Breast epithelium (tissue), 3 donors: ENCODE measurements around the gene TCF3.

Source experiments
- POLR2A ChIP-seq: fragments of 450-650 bp; IDR thresholded peaks from one replicate; pipeline ENCODE4 v1.6.1; 2016; ENCODE audit warnings: antibody characterized with exemption, mild to moderate bottlenecking, moderate library complexity
- TF ChIP-seq, protein P1 (sequence below), 3 donors: fragments of 450-650 bp; IDR thresholded peaks; one replicate each; pipeline ENCODE4 v1.5.1; 2016 to 2017; ENCODE audit warnings: antibody characterized with exemption in 3 of 3, mild to moderate bottlenecking in 3 of 3, moderate library complexity in 3 of 3

DNA sequence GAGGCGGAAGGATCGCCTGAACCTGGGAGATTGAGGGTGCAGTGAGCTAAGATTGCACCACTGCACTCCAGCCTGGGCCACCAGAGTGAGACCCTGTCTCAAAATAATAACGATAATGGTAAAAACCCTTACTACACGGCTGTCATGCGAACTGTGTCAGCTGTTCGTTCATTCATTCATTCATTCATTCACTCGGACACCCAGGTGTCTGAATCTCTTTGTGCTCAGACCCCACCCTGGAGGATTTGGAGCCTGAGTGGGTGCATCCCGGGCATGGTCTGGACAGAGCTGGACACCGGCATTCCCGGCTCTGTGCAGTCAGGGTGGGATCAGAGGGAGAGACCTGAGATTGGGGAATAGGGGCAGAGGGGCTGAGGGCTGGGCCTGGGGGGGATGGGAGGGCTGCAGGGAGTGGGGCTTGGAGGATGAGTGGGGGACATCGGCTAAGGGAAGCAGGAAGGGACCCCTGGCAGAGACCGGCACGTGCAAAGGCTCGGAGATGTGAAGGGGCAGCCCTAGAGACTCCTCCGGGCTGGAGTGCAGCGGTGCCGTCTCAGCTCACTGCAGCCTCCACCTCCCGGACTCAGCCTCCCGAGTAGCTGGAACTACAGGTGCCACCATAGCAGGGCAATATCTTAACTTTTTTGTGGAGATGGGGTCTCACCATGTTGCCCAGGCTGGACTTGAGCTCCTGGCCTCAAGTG is 31.6 kb upstream of the TCF3 start:
- TF ChIP-seq, protein P1, sequence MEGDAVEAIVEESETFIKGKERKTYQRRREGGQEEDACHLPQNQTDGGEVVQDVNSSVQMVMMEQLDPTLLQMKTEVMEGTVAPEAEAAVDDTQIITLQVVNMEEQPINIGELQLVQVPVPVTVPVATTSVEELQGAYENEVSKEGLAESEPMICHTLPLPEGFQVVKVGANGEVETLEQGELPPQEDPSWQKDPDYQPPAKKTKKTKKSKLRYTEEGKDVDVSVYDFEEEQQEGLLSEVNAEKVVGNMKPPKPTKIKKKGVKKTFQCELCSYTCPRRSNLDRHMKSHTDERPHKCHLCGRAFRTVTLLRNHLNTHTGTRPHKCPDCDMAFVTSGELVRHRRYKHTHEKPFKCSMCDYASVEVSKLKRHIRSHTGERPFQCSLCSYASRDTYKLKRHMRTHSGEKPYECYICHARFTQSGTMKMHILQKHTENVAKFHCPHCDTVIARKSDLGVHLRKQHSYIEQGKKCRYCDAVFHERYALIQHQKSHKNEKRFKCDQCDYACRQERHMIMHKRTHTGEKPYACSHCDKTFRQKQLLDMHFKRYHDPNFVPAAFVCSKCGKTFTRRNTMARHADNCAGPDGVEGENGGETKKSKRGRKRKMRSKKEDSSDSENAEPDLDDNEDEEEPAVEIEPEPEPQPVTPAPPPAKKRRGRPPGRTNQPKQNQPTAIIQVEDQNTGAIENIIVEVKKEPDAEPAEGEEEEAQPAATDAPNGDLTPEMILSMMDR (IDR thresholded peaks at IDR 0.05): no peak
- no peak for TF ChIP-seq POLR2A
